D721Med (cell line): Measurements from ENCODE around the gene UNC5B.

Experiments
- DNase-seq: peaks from one replicate; pipeline ENCODE4 v3.0.0; 2011; ENCODE audit warnings: low spot score; ENCODE audit not compliant: insufficient read length
- FAIRE-seq: peaks from 2 replicates; lab custom pipeline; 2011; peaks lifted over from hg19 to GRCh38; lab: Jason Lieb, UNC
- CTCF ChIP-seq: IDR thresholded peaks from 2 replicates; pipeline ENCODE4 v1.5.1; 2012; ENCODE audit warnings: mild to moderate bottlenecking, control low read depth; ENCODE audit not compliant: insufficient read depth; ENCODE audit errors: missing control alignments

Gene UNC5B

GRCh38 chr10:71302874-71303568, 90.7 kb downstream of the UNC5B start:
- peak; percentile 68 for DNase-seq
- peak; percentile 11 for FAIRE-seq
- TF ChIP-seq CTCF: peak; percentile 62

GRCh38 chr10:71303569-71303907, 91.2 kb downstream of the UNC5B start:
- DNase-seq (no peak), FAIRE-seq (no peak)

GRCh38 chr10:71304914-71305313, 92.5 kb downstream of the UNC5B start:
- no peak for DNase-seq
- no peak for FAIRE-seq
- no peak for TF ChIP-seq CTCF

More at GRCh38 chr10:71303569-71303907, 91.2 kb downstream of the UNC5B start:
- no peak for TF ChIP-seq CTCF

- TF ChIP-seq CTCF: no peak
- DNase-seq (no peak), FAIRE-seq (no peak)
These were observed 94.6 kb downstream of the UNC5B start for GRCh38 chr10:71306979-71307378.

GRCh38 chr10:71307469-71308085, 95.2 kb downstream of the UNC5B start:
- DNase-seq: no peak
- TF ChIP-seq CTCF: no peak
- no peak for FAIRE-seq

GRCh38 chr10:71308244-71308643, 95.9 kb downstream of the UNC5B start:
- no peak for TF ChIP-seq CTCF
- DNase-seq (no peak), FAIRE-seq (no peak)

- DNase-seq (no peak), FAIRE-seq (no peak)
- no peak for TF ChIP-seq CTCF
These were observed 96.6 kb downstream of the UNC5B start for GRCh38 chr10:71308985-71309384.
